Retinal pigment epithelial cell (primary cell): ENCODE measurements around the gene OPCML.

Experiments used
- DNase-seq: peaks from one replicate; pipeline ENCODE4 v3.0.0-alpha.2; 2010; ENCODE audit warnings: low read depth
- H3K4me3 ChIP-seq: 2 replicates; pipeline ENCODE4 v1.5.1; 2011; ENCODE audit warnings: mild to moderate bottlenecking, low read length, control low read depth, moderate library complexity
- TF ChIP-seq, protein P1 (sequence below): conservative IDR thresholded peaks from 2 replicates; pipeline ENCODE4 v1.5.1; 2011; ENCODE audit warnings: low read depth, low read length, control low read depth, inconsistent platforms

OPCML gene

DNA sequence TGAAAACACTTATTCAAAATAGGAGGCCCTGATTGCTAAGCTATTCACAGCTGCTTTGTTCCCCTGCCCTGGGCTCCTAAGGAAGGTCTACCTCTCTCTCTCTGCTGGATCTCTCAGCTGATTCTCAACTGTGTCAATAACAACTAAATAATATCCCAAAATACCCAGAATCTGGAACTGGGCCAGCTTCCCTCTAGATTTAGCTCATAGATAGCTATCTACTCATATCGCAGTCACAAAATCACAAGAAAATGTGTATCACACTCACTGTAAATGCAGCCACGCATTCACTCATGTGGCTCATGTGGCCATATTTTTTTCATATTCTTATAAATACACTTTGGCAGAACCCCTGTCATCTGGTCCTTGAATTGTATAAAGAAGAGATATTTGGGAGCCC, 555.1 kb downstream of the OPCML start:
- TF ChIP-seq, protein P1, sequence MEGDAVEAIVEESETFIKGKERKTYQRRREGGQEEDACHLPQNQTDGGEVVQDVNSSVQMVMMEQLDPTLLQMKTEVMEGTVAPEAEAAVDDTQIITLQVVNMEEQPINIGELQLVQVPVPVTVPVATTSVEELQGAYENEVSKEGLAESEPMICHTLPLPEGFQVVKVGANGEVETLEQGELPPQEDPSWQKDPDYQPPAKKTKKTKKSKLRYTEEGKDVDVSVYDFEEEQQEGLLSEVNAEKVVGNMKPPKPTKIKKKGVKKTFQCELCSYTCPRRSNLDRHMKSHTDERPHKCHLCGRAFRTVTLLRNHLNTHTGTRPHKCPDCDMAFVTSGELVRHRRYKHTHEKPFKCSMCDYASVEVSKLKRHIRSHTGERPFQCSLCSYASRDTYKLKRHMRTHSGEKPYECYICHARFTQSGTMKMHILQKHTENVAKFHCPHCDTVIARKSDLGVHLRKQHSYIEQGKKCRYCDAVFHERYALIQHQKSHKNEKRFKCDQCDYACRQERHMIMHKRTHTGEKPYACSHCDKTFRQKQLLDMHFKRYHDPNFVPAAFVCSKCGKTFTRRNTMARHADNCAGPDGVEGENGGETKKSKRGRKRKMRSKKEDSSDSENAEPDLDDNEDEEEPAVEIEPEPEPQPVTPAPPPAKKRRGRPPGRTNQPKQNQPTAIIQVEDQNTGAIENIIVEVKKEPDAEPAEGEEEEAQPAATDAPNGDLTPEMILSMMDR = no peak
- no peak overlapping the region for H3K4me3 ChIP-seq
- DNase-seq = no peak

DNA sequence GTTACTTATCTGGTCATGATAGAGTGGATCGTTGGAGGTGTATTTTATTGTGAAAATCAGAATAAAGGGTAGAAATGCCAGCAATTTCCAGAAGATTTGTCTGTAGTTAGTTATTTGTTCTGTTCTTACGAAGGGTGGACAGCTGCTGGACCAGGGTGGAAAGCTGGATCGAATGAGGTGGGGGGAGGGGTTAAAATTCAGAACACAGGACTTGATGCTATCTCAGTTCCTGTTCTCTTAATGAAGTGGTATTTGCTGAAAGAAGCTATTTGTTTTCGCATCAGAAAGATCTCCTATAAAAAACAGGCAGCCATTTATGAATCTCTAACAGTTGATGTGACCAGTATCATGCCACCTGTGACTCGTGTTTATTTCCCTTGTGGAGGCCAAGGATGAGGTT, 556.2 kb downstream of the OPCML start:
- DNase-seq = no peak
- TF ChIP-seq, protein P1 = no peak
- H3K4me3 ChIP-seq = no peak overlapping the region

DNA sequence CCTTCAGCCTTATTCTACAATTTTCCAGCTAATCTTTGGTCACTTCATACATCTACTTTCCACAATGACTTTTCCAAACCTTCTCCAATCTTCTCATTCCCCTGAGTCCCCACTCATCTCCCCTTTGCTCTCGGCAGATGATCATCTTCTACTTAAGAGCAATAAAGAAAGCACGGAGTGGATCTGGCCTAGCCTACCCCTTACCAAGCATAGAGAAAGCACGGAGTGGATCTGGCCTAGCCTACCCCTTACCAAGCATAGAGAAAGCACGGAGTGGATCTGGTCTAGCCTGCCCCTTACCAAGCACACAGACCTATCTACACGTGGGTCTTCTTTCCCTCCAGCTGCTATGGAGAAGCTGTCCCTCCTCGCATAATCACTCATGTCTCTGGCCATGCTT, 558.6 kb downstream of the OPCML start:
- TF ChIP-seq, protein P1 = no peak
- DNase-seq = no peak
- no peak overlapping the region for H3K4me3 ChIP-seq

DNA sequence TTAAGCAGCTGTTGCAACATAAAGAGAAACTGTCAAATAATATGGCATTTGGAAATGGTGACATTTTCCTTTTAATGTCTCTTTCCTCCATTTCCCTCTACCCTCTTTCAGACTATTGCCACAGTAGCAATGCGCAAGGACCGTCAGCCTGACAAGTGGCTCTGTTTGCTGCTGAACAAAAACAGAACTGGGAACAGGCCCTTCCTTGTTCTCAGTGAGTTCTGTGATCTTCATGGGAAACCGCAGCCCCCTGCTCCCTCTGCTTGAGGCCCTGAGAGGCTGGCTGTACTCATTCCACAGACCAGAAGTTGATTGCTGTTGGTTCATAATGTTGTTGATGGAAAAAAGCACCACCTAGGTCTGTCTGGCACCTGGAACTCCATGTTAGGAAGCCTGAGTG, 559.7 kb downstream of the OPCML start:
- TF ChIP-seq, protein P1 = no peak
- no peak overlapping the region for H3K4me3 ChIP-seq

DNA sequence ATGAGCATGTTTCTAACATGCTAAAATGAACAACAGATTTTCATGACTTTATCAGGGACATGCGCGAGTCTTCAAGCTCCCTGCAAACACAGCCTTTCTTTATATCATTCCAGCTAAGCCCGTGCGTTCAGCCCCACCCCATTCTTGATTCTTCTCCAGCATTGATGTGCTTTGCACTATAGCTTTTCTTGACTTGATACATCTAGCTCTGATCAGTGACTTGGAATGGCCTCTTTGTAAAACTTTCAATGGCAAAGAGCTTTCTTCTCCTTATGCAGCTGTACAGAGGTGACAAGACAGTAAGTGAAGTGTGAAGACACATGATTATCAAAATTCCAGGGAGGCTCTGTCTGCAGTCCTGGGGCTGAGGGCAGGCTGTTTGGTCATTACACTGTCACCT, 561.0 kb downstream of the OPCML start:
- no peak overlapping the region for H3K4me3 ChIP-seq
- TF ChIP-seq, protein P1 = no peak
- no peak for DNase-seq

More for the DNA sequence above, 559.7 kb downstream of the OPCML start:
- DNase-seq = no peak

DNA sequence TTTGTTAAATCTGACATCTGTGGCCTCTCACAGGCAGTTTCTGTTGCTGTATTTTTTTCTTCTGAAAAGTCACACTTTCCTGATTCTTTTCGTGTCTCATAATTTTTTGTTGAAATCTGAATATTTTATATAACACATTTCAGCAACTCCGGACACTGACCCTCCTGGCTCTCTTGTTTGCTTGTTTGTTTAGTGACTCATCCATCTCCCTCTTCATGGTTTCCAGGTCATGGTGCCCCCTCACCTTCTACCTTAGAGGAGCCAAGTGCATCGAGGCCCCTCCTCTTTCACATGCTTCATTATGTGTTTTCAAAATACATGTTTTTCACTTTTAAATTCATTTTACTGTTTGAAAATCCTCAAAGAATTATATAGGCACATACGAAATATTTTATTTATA, 562.4 kb downstream of the OPCML start:
- DNase-seq = no peak
- TF ChIP-seq, protein P1 = no peak
- H3K4me3 ChIP-seq = no peak overlapping the region

DNA sequence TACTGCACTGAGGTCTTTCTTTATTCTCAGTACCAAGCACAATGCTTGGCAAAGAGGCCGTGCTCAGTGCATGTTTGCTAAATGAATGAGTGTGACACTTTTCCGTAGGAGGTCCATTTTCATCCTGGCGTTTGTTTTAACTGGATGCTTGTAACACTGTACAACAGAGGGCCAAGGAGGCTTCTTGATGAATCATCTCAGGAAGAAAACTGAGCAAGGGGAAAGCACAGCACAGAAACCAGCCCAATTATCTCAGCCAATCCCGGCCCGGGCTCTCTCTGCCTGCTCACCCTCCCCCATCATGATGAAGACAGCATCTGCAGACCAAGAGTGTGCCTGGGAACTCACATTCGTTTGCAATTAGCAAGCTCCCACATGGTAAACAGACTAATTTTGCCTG, 570.3 kb downstream of the OPCML start:
- H3K4me3 ChIP-seq = no peak overlapping the region
- TF ChIP-seq, protein P1 = no peak
- DNase-seq = no peak
